ENCODE measurements around the gene RPS6KB2.

Gene RPS6KB2

DNA sequence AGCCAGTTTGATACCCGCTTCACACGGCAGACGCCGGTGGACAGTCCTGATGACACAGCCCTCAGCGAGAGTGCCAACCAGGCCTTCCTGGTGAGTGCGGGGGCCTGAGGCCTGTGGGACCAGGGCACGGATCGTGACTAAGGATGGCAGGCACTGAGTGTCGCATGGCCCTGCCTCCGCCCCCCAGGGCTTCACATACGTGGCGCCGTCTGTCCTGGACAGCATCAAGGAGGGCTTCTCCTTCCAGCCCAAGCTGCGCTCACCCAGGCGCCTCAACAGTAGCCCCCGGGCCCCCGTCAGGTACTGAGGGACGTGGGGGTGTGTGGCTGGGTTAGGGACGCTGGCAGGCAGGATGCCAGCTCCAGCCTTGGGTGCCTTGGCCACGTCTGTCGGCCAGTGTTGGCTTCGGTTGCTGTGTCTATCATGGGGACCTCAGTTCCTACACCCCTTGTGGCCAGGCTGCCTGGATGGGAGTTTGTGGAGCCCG lies 6.1 kb downstream of the RPS6KB2 start:
- H3K4me3 ChIP-seq (ENCODE audit: low read depth, low read length): no peak overlapping the region
- no peak for DNase-seq
- H3K27ac ChIP-seq: no peak overlapping the region
- TF ChIP-seq, protein P1, sequence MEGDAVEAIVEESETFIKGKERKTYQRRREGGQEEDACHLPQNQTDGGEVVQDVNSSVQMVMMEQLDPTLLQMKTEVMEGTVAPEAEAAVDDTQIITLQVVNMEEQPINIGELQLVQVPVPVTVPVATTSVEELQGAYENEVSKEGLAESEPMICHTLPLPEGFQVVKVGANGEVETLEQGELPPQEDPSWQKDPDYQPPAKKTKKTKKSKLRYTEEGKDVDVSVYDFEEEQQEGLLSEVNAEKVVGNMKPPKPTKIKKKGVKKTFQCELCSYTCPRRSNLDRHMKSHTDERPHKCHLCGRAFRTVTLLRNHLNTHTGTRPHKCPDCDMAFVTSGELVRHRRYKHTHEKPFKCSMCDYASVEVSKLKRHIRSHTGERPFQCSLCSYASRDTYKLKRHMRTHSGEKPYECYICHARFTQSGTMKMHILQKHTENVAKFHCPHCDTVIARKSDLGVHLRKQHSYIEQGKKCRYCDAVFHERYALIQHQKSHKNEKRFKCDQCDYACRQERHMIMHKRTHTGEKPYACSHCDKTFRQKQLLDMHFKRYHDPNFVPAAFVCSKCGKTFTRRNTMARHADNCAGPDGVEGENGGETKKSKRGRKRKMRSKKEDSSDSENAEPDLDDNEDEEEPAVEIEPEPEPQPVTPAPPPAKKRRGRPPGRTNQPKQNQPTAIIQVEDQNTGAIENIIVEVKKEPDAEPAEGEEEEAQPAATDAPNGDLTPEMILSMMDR (IDR thresholded peaks at IDR 0.05; ENCODE audit: low read depth, low read length, missing control alignments): no peak
- no peaks in the 10 kb centered on the region for H3K27me3 ChIP-seq (replicated peaks)
- peaks cover 52% of the 10 kb centered on the region for H3K36me3 ChIP-seq (replicated peaks)
- in situ Hi-C loops (cut with HindIII; ENCODE audit: low pct_ligation_motif_present, low sequenced_read_pairs): no loop called here

DNA sequence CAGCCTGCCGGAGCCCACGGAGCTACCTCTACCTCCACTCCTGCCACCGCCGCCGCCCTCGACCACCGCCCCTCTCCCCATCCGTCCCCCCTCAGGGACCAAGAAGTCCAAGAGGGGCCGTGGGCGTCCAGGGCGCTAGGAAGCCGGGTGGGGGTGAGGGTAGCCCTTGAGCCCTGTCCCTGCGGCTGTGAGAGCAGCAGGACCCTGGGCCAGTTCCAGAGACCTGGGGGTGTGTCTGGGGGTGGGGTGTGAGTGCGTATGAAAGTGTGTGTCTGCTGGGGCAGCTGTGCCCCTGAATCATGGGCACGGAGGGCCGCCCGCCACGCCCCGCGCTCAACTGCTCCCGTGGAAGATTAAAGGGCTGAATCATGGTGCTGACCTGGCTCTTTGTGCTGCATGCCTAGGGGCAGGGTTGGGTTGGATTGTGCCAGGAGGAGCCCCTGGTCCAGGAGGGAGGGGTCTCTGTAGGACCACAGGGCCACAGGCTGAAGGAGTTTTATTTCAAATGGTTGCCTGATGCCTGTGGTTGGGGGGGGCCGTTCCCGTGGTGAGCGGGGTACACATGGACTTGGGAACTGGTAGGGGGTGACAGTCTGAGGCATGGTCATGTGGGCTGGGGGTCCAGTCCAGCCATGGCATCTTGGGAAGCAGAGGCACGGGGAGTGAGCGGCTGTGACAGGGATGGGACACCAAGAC lies 6.9 kb downstream of the RPS6KB2 start:
- no peak for DNase-seq
- in situ Hi-C loops (cut with HindIII; ENCODE audit: low pct_ligation_motif_present, low sequenced_read_pairs): no loop called here
- TF ChIP-seq, protein P1 (IDR thresholded peaks at IDR 0.05; ENCODE audit: low read depth, low read length, missing control alignments): no peak
- Histone ChIP-seq H3K36me3 (replicated peaks) (peaks cover 59% of the 10 kb centered on the region), H3K4me3 (ENCODE audit: low read depth, low read length) (no peak overlapping the region), H3K27ac (no peak overlapping the region), H3K27me3 (replicated peaks) (no peaks in the 10 kb centered on the region)

DNA sequence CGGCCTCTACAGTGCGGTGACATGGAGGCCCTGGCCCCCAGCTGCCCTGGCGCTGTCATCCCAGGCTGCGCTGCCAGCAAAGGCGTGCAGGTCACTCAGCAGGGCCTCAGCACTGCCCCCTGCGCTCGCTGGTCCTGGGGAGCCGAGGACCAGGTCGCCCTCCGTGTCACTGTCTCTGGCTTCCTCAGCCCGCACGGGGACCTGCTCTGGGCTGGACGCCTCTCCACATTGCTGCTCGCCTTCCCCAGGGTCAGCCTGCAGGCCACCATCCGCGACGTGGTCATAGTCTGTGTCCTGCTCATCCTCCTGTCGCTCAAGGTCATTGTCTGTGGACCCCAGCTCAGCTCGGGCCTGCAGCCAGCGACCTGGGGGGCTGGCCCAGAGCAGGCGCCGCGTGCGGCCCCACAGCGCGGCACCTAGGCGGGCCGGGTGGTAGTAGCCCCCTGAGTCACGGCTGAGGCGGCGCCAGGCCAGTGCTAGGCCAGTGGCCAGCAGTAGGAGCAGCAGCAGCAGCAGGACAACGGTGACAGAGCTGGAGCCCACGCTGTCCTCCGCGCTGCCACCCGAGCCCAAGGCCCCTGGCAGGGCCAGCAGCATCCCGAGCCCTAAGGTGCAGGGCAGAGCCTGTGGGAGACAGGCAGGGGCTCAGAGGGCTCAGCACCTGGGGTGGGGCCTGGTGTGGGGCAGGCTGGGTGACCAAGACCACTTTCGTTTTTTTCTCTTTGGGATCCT lies 7.6 kb downstream of the RPS6KB2 start:
- Histone ChIP-seq H3K4me3 (ENCODE audit: low read depth, low read length) (no peak overlapping the region), H3K36me3 (replicated peaks) (peaks cover 62% of the 10 kb centered on the region), H3K27ac (no peak overlapping the region), H3K27me3 (replicated peaks) (no peaks in the 10 kb centered on the region)
- in situ Hi-C loops (cut with HindIII; ENCODE audit: low pct_ligation_motif_present, low sequenced_read_pairs): no loop called here
- no peak for DNase-seq
- TF ChIP-seq, protein P1 (IDR thresholded peaks at IDR 0.05; ENCODE audit: low read depth, low read length, missing control alignments): no peak

GRCh38 chr11:67436459-67437081 lies 8.3 kb downstream of the RPS6KB2 start:
- Histone ChIP-seq H3K27me3 (replicated peaks) (no peaks in the 10 kb centered on the region), H3K27ac (no peak overlapping the region), H3K4me3 (ENCODE audit: low read depth, low read length) (no peak overlapping the region), H3K36me3 (replicated peaks) (peaks cover 67% of the 10 kb centered on the region)
- in situ Hi-C loops (cut with HindIII; ENCODE audit: low pct_ligation_motif_present, low sequenced_read_pairs): no loop called here
- no peak for DNase-seq
- TF ChIP-seq, protein P1 (IDR thresholded peaks at IDR 0.05; ENCODE audit: low read depth, low read length, missing control alignments): no peak

DNA sequence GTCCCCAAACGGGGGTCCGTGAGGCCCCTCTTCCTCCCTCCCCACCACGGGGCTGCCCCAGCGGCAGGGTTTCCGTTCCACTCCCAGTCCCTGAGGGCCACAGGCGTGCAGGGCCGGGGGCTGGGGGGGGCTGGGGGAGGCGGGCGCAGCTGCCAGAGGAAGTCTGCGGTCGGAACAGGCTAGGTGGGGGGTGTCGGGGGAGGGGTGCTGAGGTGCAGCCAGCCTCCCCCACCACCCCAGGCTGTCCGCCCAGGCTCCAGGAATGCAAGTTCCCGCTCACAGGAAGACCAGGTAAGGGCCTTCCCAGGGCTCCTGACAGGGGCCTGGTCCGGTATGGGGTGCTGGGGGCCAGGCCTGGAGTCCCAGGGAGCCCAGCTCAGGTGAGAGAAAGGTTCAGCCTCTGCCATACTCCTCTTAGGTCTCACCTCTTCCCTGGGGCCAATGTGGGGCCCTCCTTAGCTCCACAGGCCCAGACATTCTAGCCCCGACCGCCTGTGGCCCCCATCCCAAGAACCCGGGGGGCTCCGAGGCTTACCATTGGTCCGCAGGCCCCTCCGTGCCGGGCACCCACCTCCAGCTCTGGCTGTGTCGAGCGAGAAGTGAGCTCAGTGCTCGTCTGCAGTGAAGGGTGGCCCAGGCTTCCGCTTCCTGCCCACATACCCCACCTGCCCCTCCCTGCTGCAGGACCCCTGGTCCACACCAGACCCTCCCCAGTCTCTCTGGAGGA lies 9.0 kb downstream of the RPS6KB2 start, which contains the start of gene PTPRCAP:
Gene PTPRCAP (minus strand): TSS at position 601 of the 727 bp plus-strand sequence. CDS start 63 bp downstream, at position 538.
- in situ Hi-C loops (cut with HindIII; ENCODE audit: low pct_ligation_motif_present, low sequenced_read_pairs): no loop called here
- Histone ChIP-seq H3K27me3 (replicated peaks) (no peaks in the 10 kb centered on the region), H3K4me3 (ENCODE audit: low read depth, low read length) (no peak within 1 kb of the TSS), H3K36me3 (replicated peaks) (peaks cover 64% of the 10 kb centered on the region), H3K27ac (no peak within 1 kb of the TSS)
- TF ChIP-seq, protein P1 (IDR thresholded peaks at IDR 0.05; ENCODE audit: low read depth, low read length, missing control alignments): no peak
- no peak for DNase-seq

Measured in brain microvascular endothelial cell (primary cell).